ENCODE results near the gene PLA2G6. TPM values are rescaled to one million over a fixed set of nuclear protein-coding genes. Genes with fewer than 3 reads are reported as not detected.
"Not testable (repeated sequence)": the region's sequence is repeated elsewhere in the genome, so short reads cannot be mapped to it uniquely, and the experiment has no call there.

The PLA2G6 gene
- total RNA-seq, 1 donor from 2014 or later, result 16.3 TPM

DNA sequence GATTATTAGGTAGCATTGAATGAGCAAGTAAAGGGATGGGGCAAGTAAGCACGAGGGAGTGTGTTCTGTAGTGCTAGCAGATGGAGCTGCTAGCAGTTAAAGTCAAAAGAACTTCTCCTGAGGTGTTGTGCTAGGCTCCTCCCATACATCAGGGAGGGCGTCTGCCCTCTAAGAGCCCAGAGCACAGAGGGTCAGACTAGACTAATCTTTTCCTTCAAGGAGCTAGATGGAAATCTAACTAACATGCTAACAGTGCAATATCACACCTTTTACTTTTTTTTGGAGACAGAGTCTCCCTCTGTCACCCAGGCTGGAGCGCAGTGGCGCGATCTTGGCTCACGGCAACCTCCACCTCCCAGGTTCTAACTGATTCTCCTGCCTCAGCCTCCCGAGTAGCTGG lies 3.2 kb upstream of the PLA2G6 start:
- H3K27ac Mint-ChIP-seq (ENCODE audit: unreplicated experiment), result no peak overlapping the region
- H3K4me1 Mint-ChIP-seq (ENCODE audit: low read depth), result peaks cover 22% of the 10 kb centered on the region
- DNase-seq (ENCODE audit: low spot score), result no peak
- no peaks in the 10 kb centered on the region for H3K36me3 Mint-ChIP-seq (ENCODE audit: low read depth)
- TF ChIP-seq, protein P1, sequence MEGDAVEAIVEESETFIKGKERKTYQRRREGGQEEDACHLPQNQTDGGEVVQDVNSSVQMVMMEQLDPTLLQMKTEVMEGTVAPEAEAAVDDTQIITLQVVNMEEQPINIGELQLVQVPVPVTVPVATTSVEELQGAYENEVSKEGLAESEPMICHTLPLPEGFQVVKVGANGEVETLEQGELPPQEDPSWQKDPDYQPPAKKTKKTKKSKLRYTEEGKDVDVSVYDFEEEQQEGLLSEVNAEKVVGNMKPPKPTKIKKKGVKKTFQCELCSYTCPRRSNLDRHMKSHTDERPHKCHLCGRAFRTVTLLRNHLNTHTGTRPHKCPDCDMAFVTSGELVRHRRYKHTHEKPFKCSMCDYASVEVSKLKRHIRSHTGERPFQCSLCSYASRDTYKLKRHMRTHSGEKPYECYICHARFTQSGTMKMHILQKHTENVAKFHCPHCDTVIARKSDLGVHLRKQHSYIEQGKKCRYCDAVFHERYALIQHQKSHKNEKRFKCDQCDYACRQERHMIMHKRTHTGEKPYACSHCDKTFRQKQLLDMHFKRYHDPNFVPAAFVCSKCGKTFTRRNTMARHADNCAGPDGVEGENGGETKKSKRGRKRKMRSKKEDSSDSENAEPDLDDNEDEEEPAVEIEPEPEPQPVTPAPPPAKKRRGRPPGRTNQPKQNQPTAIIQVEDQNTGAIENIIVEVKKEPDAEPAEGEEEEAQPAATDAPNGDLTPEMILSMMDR (IDR thresholded peaks at IDR 0.05), result no peak
- H3K27me3 Mint-ChIP-seq (ENCODE audit: low read depth), result no peaks in the 10 kb centered on the region
- H3K4me3 Mint-ChIP-seq (ENCODE audit: unreplicated experiment), result no peak overlapping the region
- H3K9me3 Mint-ChIP-seq (ENCODE audit: low read depth), result no peaks in the 10 kb centered on the region

DNA sequence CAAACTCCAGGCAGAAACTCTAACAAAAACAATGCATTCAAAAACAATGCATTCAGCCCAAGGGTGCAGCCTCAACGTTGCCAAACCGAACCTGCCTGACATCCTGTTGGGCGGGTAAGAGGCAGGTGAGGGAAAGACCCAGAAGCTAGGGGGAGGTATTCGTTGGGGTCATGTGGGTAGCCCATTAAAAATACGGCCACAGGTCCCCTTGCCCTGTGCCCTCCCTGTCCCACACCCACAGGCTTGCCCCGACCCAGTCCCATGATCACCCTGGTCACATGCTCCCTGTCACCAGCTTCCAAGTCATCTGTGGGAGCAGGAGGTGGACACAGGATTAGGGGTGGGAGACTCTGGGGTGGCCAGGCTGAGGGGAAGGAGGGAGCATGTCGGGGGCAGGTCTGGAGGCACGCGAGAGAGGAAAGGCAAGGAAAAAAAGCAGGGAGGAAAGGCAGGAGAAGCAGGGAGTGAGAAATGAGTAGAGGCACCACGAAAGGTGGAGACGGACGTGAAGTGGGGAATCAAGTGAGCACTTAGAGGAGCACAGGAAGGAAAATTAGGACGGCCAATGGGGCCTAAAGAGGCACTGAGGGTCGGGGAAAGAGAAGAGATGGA lies 683 bp downstream of the PLA2G6 start:
- Mint-ChIP-seq H3K9me3 (ENCODE audit: low read depth) (no peaks in the 10 kb centered on the region), H3K4me1 (ENCODE audit: low read depth) (peaks cover 45% of the 10 kb centered on the region), H3K36me3 (ENCODE audit: low read depth) (no peaks in the 10 kb centered on the region), H3K27me3 (ENCODE audit: low read depth) (no peaks in the 10 kb centered on the region), H3K4me3 (ENCODE audit: unreplicated experiment) (peak overlapping the region; percentile 92), H3K27ac (ENCODE audit: unreplicated experiment) (peak overlapping the region; percentile 99)
- TF ChIP-seq, protein P1 (IDR thresholded peaks at IDR 0.05), result no peak
- peak; percentile 69 for DNase-seq (ENCODE audit: low spot score)

DNA sequence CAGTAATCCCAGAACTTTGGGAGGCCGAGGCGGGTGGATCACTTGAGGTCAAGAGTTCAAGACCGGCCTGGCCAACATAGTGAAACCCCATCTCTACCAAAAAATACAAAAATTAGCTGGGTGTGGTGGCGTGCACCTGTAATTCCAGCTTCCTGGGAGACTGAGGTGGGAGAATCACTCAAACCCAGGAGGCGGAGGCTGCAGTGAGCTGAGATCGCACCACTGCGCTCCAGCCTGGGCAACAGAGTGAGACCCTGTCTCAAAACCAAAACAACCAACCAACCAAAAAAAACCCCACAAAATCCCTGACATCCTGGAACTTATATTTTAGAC lies 3.1 kb downstream of the PLA2G6 start:
- H3K27me3 Mint-ChIP-seq (ENCODE audit: low read depth); H3K4me3 Mint-ChIP-seq (ENCODE audit: unreplicated experiment); H3K27ac Mint-ChIP-seq (ENCODE audit: unreplicated experiment); DNase-seq (ENCODE audit: low spot score); H3K36me3 Mint-ChIP-seq (ENCODE audit: low read depth); H3K9me3 Mint-ChIP-seq (ENCODE audit: low read depth): not testable (repeated sequence)
- peaks cover 47% of the 10 kb centered on the region for H3K4me1 Mint-ChIP-seq (ENCODE audit: low read depth)

DNA sequence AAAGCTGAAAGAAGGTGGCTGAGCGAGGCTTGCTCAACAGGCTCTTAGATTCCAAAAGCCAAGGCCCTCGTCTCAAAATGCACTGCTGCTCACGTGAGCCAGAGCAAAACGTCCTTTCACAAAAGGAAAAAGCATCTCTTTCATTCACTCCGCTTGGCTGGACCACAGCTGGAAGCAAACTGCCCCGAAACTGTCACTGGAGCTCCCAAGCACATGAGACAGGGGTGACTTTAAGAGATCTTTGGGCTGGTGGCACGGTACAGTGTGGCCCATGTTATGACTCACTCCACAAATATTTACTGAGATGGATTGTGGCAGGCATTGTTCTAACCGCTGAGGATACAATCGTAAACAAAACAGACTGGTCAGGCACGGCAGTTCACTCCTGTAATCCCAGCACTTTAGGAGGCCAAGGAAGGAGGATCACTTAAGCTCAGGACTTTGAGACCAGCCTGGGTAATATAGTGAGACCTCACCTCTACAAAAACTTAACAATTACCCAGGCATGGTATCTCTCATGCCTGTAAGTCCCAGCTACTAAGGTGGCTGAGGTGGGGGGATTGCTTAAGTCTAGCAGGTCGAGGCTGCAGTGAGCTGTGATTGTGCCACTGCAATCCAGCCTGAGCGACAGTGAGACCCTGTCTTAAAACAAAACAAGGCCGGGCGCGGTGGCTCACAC lies 3.6 kb downstream of the PLA2G6 start:
- no peaks in the 10 kb centered on the region for H3K27me3 Mint-ChIP-seq (ENCODE audit: low read depth)
- peaks cover 51% of the 10 kb centered on the region for H3K4me1 Mint-ChIP-seq (ENCODE audit: low read depth)

DNA sequence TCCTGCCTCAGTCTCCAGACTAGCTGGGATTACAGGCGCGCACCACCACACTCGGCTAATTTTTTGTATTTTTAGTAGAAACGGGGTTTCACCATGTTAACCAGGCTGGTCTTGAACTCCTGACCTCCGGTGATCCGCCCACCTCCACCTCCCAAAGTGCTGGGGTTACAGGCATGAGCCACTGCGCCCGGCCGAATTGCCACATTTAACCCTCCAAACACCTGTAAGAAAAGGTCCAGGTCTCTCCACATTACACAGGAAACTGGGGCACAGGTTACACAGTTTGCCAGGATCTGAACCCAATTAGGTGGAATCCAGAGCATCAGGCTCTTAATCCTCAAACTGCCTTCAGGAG lies 4.1 kb downstream of the PLA2G6 start:
- Mint-ChIP-seq H3K27ac (ENCODE audit: unreplicated experiment) (peak overlapping the region; percentile 83), H3K4me1 (ENCODE audit: low read depth) (peaks cover 56% of the 10 kb centered on the region)
- not testable (repeated sequence) for H3K36me3 Mint-ChIP-seq (ENCODE audit: low read depth); DNase-seq (ENCODE audit: low spot score); H3K4me3 Mint-ChIP-seq (ENCODE audit: unreplicated experiment); H3K27me3 Mint-ChIP-seq (ENCODE audit: low read depth); H3K9me3 Mint-ChIP-seq (ENCODE audit: low read depth)

More for the DNA sequence above, 3.6 kb downstream of the PLA2G6 start:
- H3K9me3 Mint-ChIP-seq (ENCODE audit: low read depth), result no peaks in the 10 kb centered on the region
- no peaks in the 10 kb centered on the region for H3K36me3 Mint-ChIP-seq (ENCODE audit: low read depth)
- peak overlapping the region; percentile 83 for H3K27ac Mint-ChIP-seq (ENCODE audit: unreplicated experiment)
- TF ChIP-seq, protein P1 (IDR thresholded peaks at IDR 0.05), result no peak
- no peak overlapping the region for H3K4me3 Mint-ChIP-seq (ENCODE audit: unreplicated experiment)
- DNase-seq (ENCODE audit: low spot score), result no peak

DNA sequence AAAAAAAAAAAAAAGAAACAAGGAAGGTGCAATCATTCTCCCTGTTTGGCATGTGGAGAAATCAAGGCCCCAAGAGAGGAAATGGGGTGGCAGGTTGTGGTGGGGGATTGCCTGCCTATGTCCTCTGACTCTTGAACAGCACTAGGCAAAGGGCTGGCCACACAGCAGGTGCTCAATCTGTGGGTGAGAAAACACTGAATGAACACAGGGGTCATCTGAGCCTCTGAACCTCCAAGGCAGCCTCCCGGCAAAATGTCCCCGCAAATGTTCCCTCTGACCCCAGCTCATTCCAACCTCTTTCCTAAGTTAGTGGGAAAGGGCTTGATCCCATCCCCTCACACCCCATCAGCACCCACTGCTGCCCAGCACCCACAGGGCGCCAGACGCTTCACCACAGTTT lies 4.6 kb downstream of the PLA2G6 start:
- Mint-ChIP-seq H3K9me3 (ENCODE audit: low read depth) (no peaks in the 10 kb centered on the region), H3K27me3 (ENCODE audit: low read depth) (no peaks in the 10 kb centered on the region), H3K4me1 (ENCODE audit: low read depth) (peaks cover 60% of the 10 kb centered on the region), H3K4me3 (ENCODE audit: unreplicated experiment) (no peak overlapping the region), H3K36me3 (ENCODE audit: low read depth) (no peaks in the 10 kb centered on the region), H3K27ac (ENCODE audit: unreplicated experiment) (no peak overlapping the region)
- TF ChIP-seq, protein P1 (IDR thresholded peaks at IDR 0.05), result no peak
- no peak for DNase-seq (ENCODE audit: low spot score)

All from chondrocyte (in vitro differentiated cells).